Osteoblast (primary cell): Measurements from ENCODE around the gene WDR37. TPM values are rescaled to one million over a fixed set of nuclear protein-coding genes. Genes with fewer than 3 reads are reported as not detected.

Experiments used
- DNase-seq: peaks from one replicate; pipeline ENCODE4 v3.0.0; 2011; ENCODE audit warnings: low spot score, mixed read lengths; ENCODE audit not compliant: insufficient read length; ENCODE audit errors: missing footprints
- H2AFZ ChIP-seq: 2 replicates; pipeline ENCODE4 v1.6.0; 2011; ENCODE audit warnings: mild to moderate bottlenecking, low read length
- H3K27ac ChIP-seq: 2 replicates; pipeline ENCODE4 v1.5.1; 2011; ENCODE audit warnings: mild to moderate bottlenecking, low read depth, low read length, moderate library complexity
- H3K27me3 ChIP-seq: 2 replicates; pipeline ENCODE4 v1.6.0; 2012; ENCODE audit warnings: mild to moderate bottlenecking, control low read depth, inconsistent platforms, low read length, moderate library complexity; ENCODE audit not compliant: insufficient read depth
- H3K36me3 ChIP-seq: 2 replicates; pipeline ENCODE4 v1.5.1; 2011; ENCODE audit warnings: mild to moderate bottlenecking, low read length, control low read depth, moderate library complexity; ENCODE audit not compliant: insufficient read depth
- H3K4me1 ChIP-seq: 2 replicates; pipeline ENCODE4 v1.5.1; 2011; ENCODE audit warnings: mild to moderate bottlenecking, low read length, control low read depth, moderate library complexity; ENCODE audit not compliant: insufficient read depth
- H3K4me2 ChIP-seq: 2 replicates; pipeline ENCODE4 v1.6.0; 2011; ENCODE audit warnings: mild to moderate bottlenecking, low read length; ENCODE audit not compliant: insufficient read depth
- H3K4me3 ChIP-seq: fragments of 200-600 bp; sonication (generic); 3 replicates; pipeline ENCODE4 v1.5.1; 2012; ENCODE audit warnings: mild to moderate bottlenecking, low read length, inconsistent platforms; ENCODE audit not compliant: insufficient read depth
- H3K79me2 ChIP-seq: 2 replicates; pipeline ENCODE4 v1.6.0; 2012; ENCODE audit warnings: mild to moderate bottlenecking, low read length, control low read depth, inconsistent platforms; ENCODE audit not compliant: insufficient read depth
- H3K9me3 ChIP-seq: 2 replicates; pipeline ENCODE4 v1.5.1; 2011; ENCODE audit warnings: low read depth, low read length, control low read depth
- H4K20me1 ChIP-seq: 2 replicates; pipeline ENCODE4 v1.6.0; 2012; ENCODE audit warnings: mild to moderate bottlenecking, low read length, control low read depth; ENCODE audit not compliant: insufficient read depth
- CTCF ChIP-seq: IDR thresholded peaks from 2 replicates; pipeline ENCODE4 v1.5.1; 2011; ENCODE audit warnings: mild to moderate bottlenecking, low read depth, low read length, moderate library complexity; ENCODE audit errors: extremely low read depth
- total RNA-seq: library from RNA; depleted of rRNA; stranded (reverse); fragments of >200 nt; gene quantifications from 2 replicates; pipeline ENCODE4 v1.2.3, GENCODE V29; 2012

WDR37 gene
- total RNA-seq, 1 donor, result 18.8 TPM

GRCh38 chr10:1097436-1097835 is 41.3 kb downstream of the WDR37 start:
- no peaks in the 10 kb centered on the region for H3K9me3 ChIP-seq
- no peaks in the 10 kb centered on the region for H3K4me1 ChIP-seq
- peaks cover 26% of the 10 kb centered on the region for H4K20me1 ChIP-seq
- peaks cover 59% of the 10 kb centered on the region for H3K36me3 ChIP-seq
- H3K4me2 ChIP-seq, result no peak overlapping the region
- peaks cover 15% of the 10 kb centered on the region for H3K79me2 ChIP-seq
- no peak overlapping the region for H3K27ac ChIP-seq
- H3K27me3 ChIP-seq, result no peaks in the 10 kb centered on the region
- no peak for DNase-seq
- no peak overlapping the region for H3K4me3 ChIP-seq
- H2AFZ ChIP-seq, result no peak overlapping the region
- no peak for TF ChIP-seq CTCF

GRCh38 chr10:1100143-1100542 is 44.0 kb downstream of the WDR37 start:
- H3K9me3 ChIP-seq, result no peaks in the 10 kb centered on the region
- no peak overlapping the region for H2AFZ ChIP-seq
- H3K4me2 ChIP-seq, result no peak overlapping the region
- TF ChIP-seq CTCF, result no peak
- no peak overlapping the region for H3K4me3 ChIP-seq
- no peaks in the 10 kb centered on the region for H3K27me3 ChIP-seq
- H4K20me1 ChIP-seq, result peaks cover 42% of the 10 kb centered on the region
- H3K79me2 ChIP-seq, result peaks cover 24% of the 10 kb centered on the region
- no peak for DNase-seq
- no peak overlapping the region for H3K27ac ChIP-seq
- H3K36me3 ChIP-seq, result peaks cover 62% of the 10 kb centered on the region
- peaks cover 8% of the 10 kb centered on the region for H3K4me1 ChIP-seq

GRCh38 chr10:1100691-1101368 is 44.6 kb downstream of the WDR37 start:
- Histone ChIP-seq H3K4me1 (peaks cover 8% of the 10 kb centered on the region), H3K27ac (no peak overlapping the region), H3K4me3 (no peak overlapping the region), H3K36me3 (peaks cover 60% of the 10 kb centered on the region), H4K20me1 (peaks cover 42% of the 10 kb centered on the region), H3K9me3 (no peaks in the 10 kb centered on the region), H3K4me2 (no peak overlapping the region), H3K27me3 (no peaks in the 10 kb centered on the region), H2AFZ (no peak overlapping the region), H3K79me2 (peaks cover 24% of the 10 kb centered on the region)
- no peak for TF ChIP-seq CTCF
- no peak for DNase-seq

GRCh38 chr10:1101946-1102345 is 45.8 kb downstream of the WDR37 start:
- Histone ChIP-seq H3K27ac (no peak overlapping the region), H3K36me3 (peaks cover 56% of the 10 kb centered on the region), H3K9me3 (no peaks in the 10 kb centered on the region), H2AFZ (no peak overlapping the region), H3K4me2 (no peak overlapping the region), H4K20me1 (peaks cover 42% of the 10 kb centered on the region), H3K27me3 (no peaks in the 10 kb centered on the region), H3K79me2 (peaks cover 24% of the 10 kb centered on the region), H3K4me3 (no peak overlapping the region), H3K4me1 (peaks cover 8% of the 10 kb centered on the region)
- no peak for DNase-seq
- TF ChIP-seq CTCF, result no peak
